Kasumi-1 (cell line): ENCODE data around the gene IFFO2.
"Not testable (repeated sequence)": the region's sequence is repeated elsewhere in the genome, so short reads cannot be mapped to it uniquely, and the experiment has no call there.

Source experiments
- DNase-seq, 2 experiments: peaks; one replicate each; lab custom pipeline; 2025; lab: John Stamatoyannopoulos, UW

Gene IFFO2

GRCh38 chr1:18874600-18874999, 81.9 kb downstream of the IFFO2 start:
- no peak for DNase-seq

- DNase-seq: no peak
Observed at GRCh38 chr1:18874036-18874435, 82.4 kb downstream of the IFFO2 start.

- no peak for DNase-seq
Observed at GRCh38 chr1:18872071-18872611, 84.3 kb downstream of the IFFO2 start.

- no peak for DNase-seq
Observed at GRCh38 chr1:18871401-18872070, 84.9 kb downstream of the IFFO2 start.

- no peak for DNase-seq
Observed at GRCh38 chr1:18870957-18871356, 85.5 kb downstream of the IFFO2 start.

- not testable (repeated sequence) for DNase-seq
Observed at GRCh38 chr1:18870595-18870865, 85.9 kb downstream of the IFFO2 start.

- no peak for DNase-seq
Observed at GRCh38 chr1:18869847-18870594, 86.5 kb downstream of the IFFO2 start.

- DNase-seq: no peak
Observed at GRCh38 chr1:18868801-18869424, 87.6 kb downstream of the IFFO2 start.

GRCh38 chr1:18868354-18868753, 88.1 kb downstream of the IFFO2 start:
- DNase-seq: no peak

GRCh38 chr1:18866846-18867245, 89.6 kb downstream of the IFFO2 start:
- DNase-seq: no peak

GRCh38 chr1:18866314-18866713, 90.2 kb downstream of the IFFO2 start:
- no peak for DNase-seq

- no peak for DNase-seq
Observed at GRCh38 chr1:18865176-18865575, 91.3 kb downstream of the IFFO2 start.

- DNase-seq: no peak
Observed at GRCh38 chr1:18861590-18861989, 94.9 kb downstream of the IFFO2 start.

GRCh38 chr1:18861082-18861481, 95.4 kb downstream of the IFFO2 start:
- DNase-seq: no peak

GRCh38 chr1:18859560-18859959, 96.9 kb downstream of the IFFO2 start, which contains the start of gene TAS1R2:
TAS1R2 (minus strand) TSS chr1:18859660; CDS start chr1:18859660, 0 bp downstream.
- DNase-seq: no peak

- DNase-seq: no peak
Observed at GRCh38 chr1:18858070-18858688, 98.3 kb downstream of the IFFO2 start.

GRCh38 chr1:18856435-18856834, 100.0 kb downstream of the IFFO2 start:
- no peak for DNase-seq

GRCh38 chr1:18855573-18855972, 100.9 kb downstream of the IFFO2 start:
- DNase-seq: no peak

- no peak for DNase-seq
Observed at GRCh38 chr1:18854331-18855025, 102.0 kb downstream of the IFFO2 start.
